DND-41 (cell line): ENCODE data around the gene ALG10B.
A peak's percentile ranks its signal among the peaks of the same experiment; 100 is the strongest.
"Not testable (repeated sequence)": the region's sequence is repeated elsewhere in the genome, so short reads cannot be mapped to it uniquely, and the experiment has no call there.

Experiments used
- ATAC-seq: fragments of 200-7000 bp; cut with Tn5 transposase; 3 replicates; pipeline ENCODE4 v1.9.1; 2021; ENCODE audit warnings: low read depth; ENCODE audit not compliant: insufficient read depth
- DNase-seq: peaks from one replicate; pipeline ENCODE4 v3.0.0-alpha.2; 2020
- H2AFZ ChIP-seq: 2 replicates; pipeline ENCODE4 v1.6.0; 2012; ENCODE audit warnings: low read depth, low read length
- H3K27ac ChIP-seq: 2 replicates; pipeline ENCODE4 v1.5.1; 2012; ENCODE audit warnings: low read length, inconsistent platforms
- H3K27me3 ChIP-seq: fragments of 200-600 bp; sonication (generic); 2 replicates; pipeline ENCODE4 v1.6.0; 2012; ENCODE audit warnings: low read length, mild to moderate bottlenecking, inconsistent platforms; ENCODE audit not compliant: insufficient read depth, poor library complexity
- H3K36me3 ChIP-seq: 2 replicates; pipeline ENCODE4 v1.5.1; 2012; ENCODE audit warnings: low read length, inconsistent platforms; ENCODE audit not compliant: insufficient read depth
- H3K4me1 ChIP-seq: 2 replicates; pipeline ENCODE4 v1.5.1; 2012; ENCODE audit warnings: mild to moderate bottlenecking, low read length; ENCODE audit not compliant: insufficient read depth
- H3K4me2 ChIP-seq: 2 replicates; pipeline ENCODE4 v1.6.0; 2012; ENCODE audit warnings: mild to moderate bottlenecking, moderate library complexity, low read length, inconsistent platforms; ENCODE audit not compliant: insufficient read depth
- H3K4me3 ChIP-seq, 2 experiments: fragments of 200-600 bp in 1 of 2; shearing (Covaris generic) in 1 of 2; 2 replicates each; pipeline ENCODE4 v1.5.1; 2012 to 2016; ENCODE audit warnings: inconsistent platforms in 2 of 2, low read length in 2 of 2, mild to moderate bottlenecking in 2 of 2, low read depth in 1 of 2, moderate library complexity in 1 of 2
- H3K79me2 ChIP-seq: 2 replicates; pipeline ENCODE4 v1.6.0; 2012; ENCODE audit warnings: low read length, inconsistent platforms; ENCODE audit not compliant: insufficient read depth
- H3K9ac ChIP-seq: 2 replicates; pipeline ENCODE4 v1.6.0; 2012; ENCODE audit warnings: low read depth, mild to moderate bottlenecking, inconsistent platforms, low read length, moderate library complexity
- H3K9me3 ChIP-seq: 2 replicates; pipeline ENCODE4 v1.5.1; 2012; ENCODE audit warnings: low read length, moderate library complexity, mild to moderate bottlenecking, inconsistent platforms; ENCODE audit not compliant: insufficient read depth, severe bottlenecking
- H4K20me1 ChIP-seq: 2 replicates; pipeline ENCODE4 v1.6.0; 2012; ENCODE audit warnings: low read length; ENCODE audit not compliant: insufficient read depth
- CTCF ChIP-seq: IDR thresholded peaks from 2 replicates; pipeline ENCODE4 v1.5.1; 2012; ENCODE audit warnings: borderline replicate concordance, low read length, moderate library complexity, mild to moderate bottlenecking; ENCODE audit not compliant: poor library complexity, severe bottlenecking; ENCODE audit errors: extremely low read depth
- EZH2 ChIP-seq: IDR thresholded peaks from 3 replicates; pipeline ENCODE4 v1.6.1; 2012; ENCODE audit warnings: borderline replicate concordance, low read depth, mild to moderate bottlenecking, moderate library complexity, low read length, inconsistent platforms; ENCODE audit not compliant: severe bottlenecking

The ALG10B gene

GRCh38 chr12:38350342-38351174, 34.0 kb downstream of the ALG10B start:
- Histone ChIP-seq H3K9me3 (no peaks in the 10 kb centered on the region), H3K27me3 (no peaks in the 10 kb centered on the region), H3K4me1 (peaks cover 4% of the 10 kb centered on the region; the same call in 1 of the 2 replicates), H3K9ac (no peak overlapping the region), H3K36me3 (no peaks in the 10 kb centered on the region), H2AFZ (no peak overlapping the region), H3K27ac (no peak overlapping the region), H3K4me2 (0 out of 2 replicates have a peak overlapping the region, but pooled peaks have one; percentile 42), H3K79me2 (no peaks in the 10 kb centered on the region), H3K4me3 (no peak overlapping the region), H4K20me1 (no peaks in the 10 kb centered on the region)
- ATAC-seq (peak; percentile 54), DNase-seq (no peak)
- TF ChIP-seq EZH2 (no peak), CTCF (no peak)

- H3K27ac ChIP-seq, H3K9ac ChIP-seq, H3K27me3 ChIP-seq, H3K4me3 ChIP-seq, H3K36me3 ChIP-seq, H3K79me2 ChIP-seq, H2AFZ ChIP-seq, H3K4me1 ChIP-seq, H4K20me1 ChIP-seq, DNase-seq, H3K9me3 ChIP-seq: not testable (repeated sequence)
- ATAC-seq, result peak; percentile 72
- H3K4me2 ChIP-seq, result peak overlapping the region; percentile 42; the same call in 1 of the 2 replicates
Measured at GRCh38 chr12:38351175-38351508, 34.6 kb downstream of the ALG10B start.

- Histone ChIP-seq H4K20me1 (no peaks in the 10 kb centered on the region), H3K4me1 (no peaks in the 10 kb centered on the region), H3K36me3 (no peaks in the 10 kb centered on the region), H3K27ac (no peak overlapping the region), H3K9me3 (no peaks in the 10 kb centered on the region), H3K9ac (no peak overlapping the region), H3K79me2 (no peaks in the 10 kb centered on the region), H3K4me2 (no peak overlapping the region), H2AFZ (no peak overlapping the region), H3K4me3 (no peak overlapping the region), H3K27me3 (no peaks in the 10 kb centered on the region)
- no peak for TF ChIP-seq CTCF
- no peak for TF ChIP-seq EZH2
- no peak for DNase-seq
- no peak for ATAC-seq
Measured at GRCh38 chr12:38367506-38367905, 50.9 kb downstream of the ALG10B start.

- Histone ChIP-seq H4K20me1 (no peaks in the 10 kb centered on the region), H3K9me3 (no peaks in the 10 kb centered on the region), H3K27ac (no peak overlapping the region), H2AFZ (no peak overlapping the region), H3K79me2 (no peaks in the 10 kb centered on the region), H3K9ac (no peak overlapping the region), H3K36me3 (no peaks in the 10 kb centered on the region), H3K4me2 (no peak overlapping the region), H3K4me1 (no peaks in the 10 kb centered on the region), H3K4me3 (no peak overlapping the region), H3K27me3 (no peaks in the 10 kb centered on the region)
- ATAC-seq (no peak), DNase-seq (no peak)
- no peak for TF ChIP-seq CTCF
- TF ChIP-seq EZH2, result no peak
Measured at GRCh38 chr12:38370311-38370710, 53.7 kb downstream of the ALG10B start.
